K562 (cell line): ENCODE measurements around the gene SYF2. TPM values are rescaled to one million over a fixed set of nuclear protein-coding genes. Genes with fewer than 3 reads are reported as not detected.

ENCODE experiments used
- DIDO1 ChIP-seq: fragments of 450-650 bp; IDR thresholded peaks from 2 replicates; pipeline ENCODE4 v1.6.1; 2016; ENCODE audit warnings: low read depth, missing biosample characterization, missing genetic modification characterization
- FOXK2 ChIP-seq, 2 experiments: fragments of 450-650 bp; IDR thresholded peaks in 1 of 2; conservative IDR thresholded peaks in 1 of 2; 2 replicates each; pipeline ENCODE4 v1.6.1; 2016; ENCODE audit warnings: low read depth in 2 of 2, mild to moderate bottlenecking in 1 of 2
- GMEB1 ChIP-seq: fragments of 250-450 bp; sonication (Bioruptor Pico); IDR thresholded peaks from 2 replicates; pipeline ENCODE4 v1.4.0; 2020; ENCODE audit warnings: mild to moderate bottlenecking
- KAT7 ChIP-seq: sonication (generic); formaldehyde crosslinking; IDR thresholded peaks from 2 replicates; pipeline ENCODE4 v1.8.0; 2022; ENCODE audit warnings: missing genetic modification reagents, mild to moderate bottlenecking, borderline replicate concordance
- MECOM ChIP-seq: fragments of 250-450 bp; sonication (Bioruptor Pico); IDR thresholded peaks from 2 replicates; pipeline ENCODE4 v1.8.0; 2022; ENCODE audit warnings: inconsistent platforms
- MED1 ChIP-seq: sonication (generic); formaldehyde crosslinking; IDR thresholded peaks from 2 replicates; pipeline ENCODE4 v1.8.1; 2023; ENCODE audit warnings: missing genetic modification reagents, borderline replicate concordance
- PBX2 ChIP-seq, 2 experiments: IDR thresholded peaks in 1 of 2; conservative IDR thresholded peaks in 1 of 2; 2 replicates each; pipeline ENCODE4 v1.6.1; 2016; ENCODE audit warnings: low read depth in 2 of 2, mild to moderate bottlenecking in 1 of 2, missing compliant biosample characterization in 1 of 2, missing genetic modification characterization in 1 of 2, moderate library complexity in 1 of 2
- SIRT6 ChIP-seq: IDR thresholded peaks from one replicate; pipeline ENCODE4 v1.6.1; 2012; ENCODE audit warnings: low read depth, mild to moderate bottlenecking, control low read depth, inconsistent platforms, low read length, moderate library complexity
- ZBTB1 ChIP-seq: sonication (generic); formaldehyde crosslinking; IDR thresholded peaks from 2 replicates; pipeline ENCODE4 v1.8.1; 2023; ENCODE audit warnings: missing genetic modification reagents, low read depth, mild to moderate bottlenecking, borderline replicate concordance
- ZNF512 ChIP-seq: IDR thresholded peaks from 2 replicates; pipeline ENCODE4 v1.6.1; 2016; ENCODE audit warnings: missing genetic modification characterization, missing compliant biosample characterization
- ZNF79 ChIP-seq: fragments of 250-450 bp; sonication (Bioruptor Pico); IDR thresholded peaks from 2 replicates; pipeline ENCODE4 v1.4.0; 2020; ENCODE audit warnings: low read depth, mild to moderate bottlenecking, moderate library complexity
- polyA plus RNA-seq, 8 experiments: library from polyadenylated mRNA; depleted of rRNA in 4 of 8; stranded (reverse) in 5 of 8; unstranded in 3 of 8; fragments of >200 nt; fragmentation: Nextera tagmentation in 2 of 8; fragmentation: Illumina TruSeq in 1 of 8; extraction: Ambion mirVana in 2 of 8; extraction: Trizol in 1 of 8; gene quantifications; 2 replicates each; pipeline versions ENCODE4 v1.2.1 to v1.2.3, GENCODE V29; 2011 to 2014; ENCODE audit warnings: inconsistent platforms in 1 of 8, missing spikeins in 1 of 8
- total RNA-seq, 7 experiments: library from RNA; depleted of rRNA in 6 of 7; stranded (reverse); fragments of >200 nt in 6 of 7; fragmentation: Illumina TruSeq in 2 of 7; extraction: Trizol in 2 of 7; gene quantifications; 2 replicates each; pipeline versions ENCODE4 v1.2.1 to v1.2.3, GENCODE V29; 2011 to 2021; ENCODE audit warnings: low replicate concordance in 1 of 7

SYF2 gene
- total and polyA plus RNA-seq, 9 of the 15 experiments (the other 6 are each of a cell fraction or from before 2014, with no cell fraction given) = 20.9 to 69.0 (median 43.2) TPM

- TF ChIP-seq ZBTB1 (CRISPR knock-in tag) (no peak; the same call in 1 of the 2 replicates), ZNF512 (tag) (no peak), ZNF79 (CRISPR knock-in tag) (no peak), SIRT6 (peak; percentile 89), MECOM (peak; percentile 54; the same call in 1 of the 2 replicates), KAT7 (CRISPR knock-in tag) (peak; percentile 49; the same call in 1 of the 2 replicates), PBX2 (CRISPR knock-in tag; IDR thresholded peaks at IDR 0.05; ENCODE audit: low read depth) (no peak), PBX2 (tag; conservative IDR thresholded peaks at IDR 0.05; ENCODE audit: low read depth) (no peak), GMEB1 (0 out of 2 replicates have a peak, but pooled peaks have one; percentile 5), FOXK2 (conservative IDR thresholded peaks at IDR 0.05 in 1 of 2, IDR thresholded peaks at IDR 0.05 in 1 of 2; ENCODE audit: low read depth in 2 of 2) (peak; percentile 39 to 54; a peak in 3 of 4 replicates), MED1 (no peak), DIDO1 (tag) (no peak)
Observed at GRCh38 chr1:25239681-25240541, 7.6 kb upstream of the SYF2 start (continued).
